Measurements from ENCODE around the gene PRKAB1. TPM values are rescaled to one million over a fixed set of nuclear protein-coding genes. Genes with fewer than 3 reads are reported as not detected.
"Not testable (repeated sequence)": the region's sequence is repeated elsewhere in the genome, so short reads cannot be mapped to it uniquely, and the experiment has no call there.

PRKAB1 gene, protein sequence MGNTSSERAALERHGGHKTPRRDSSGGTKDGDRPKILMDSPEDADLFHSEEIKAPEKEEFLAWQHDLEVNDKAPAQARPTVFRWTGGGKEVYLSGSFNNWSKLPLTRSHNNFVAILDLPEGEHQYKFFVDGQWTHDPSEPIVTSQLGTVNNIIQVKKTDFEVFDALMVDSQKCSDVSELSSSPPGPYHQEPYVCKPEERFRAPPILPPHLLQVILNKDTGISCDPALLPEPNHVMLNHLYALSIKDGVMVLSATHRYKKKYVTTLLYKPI
- total RNA-seq (2014; rRNA removed; shearing (Covaris generic)): 11.6 and 13.8 TPM in 2 replicates
- 16.7 and 18.0 TPM in 2 replicates for polyA plus RNA-seq (2015; cell fraction: cytosol; rRNA removed)
- 41.7 and 51.8 TPM in 2 replicates for polyA plus RNA-seq (2015; cell fraction: nucleus; rRNA removed)

DNA sequence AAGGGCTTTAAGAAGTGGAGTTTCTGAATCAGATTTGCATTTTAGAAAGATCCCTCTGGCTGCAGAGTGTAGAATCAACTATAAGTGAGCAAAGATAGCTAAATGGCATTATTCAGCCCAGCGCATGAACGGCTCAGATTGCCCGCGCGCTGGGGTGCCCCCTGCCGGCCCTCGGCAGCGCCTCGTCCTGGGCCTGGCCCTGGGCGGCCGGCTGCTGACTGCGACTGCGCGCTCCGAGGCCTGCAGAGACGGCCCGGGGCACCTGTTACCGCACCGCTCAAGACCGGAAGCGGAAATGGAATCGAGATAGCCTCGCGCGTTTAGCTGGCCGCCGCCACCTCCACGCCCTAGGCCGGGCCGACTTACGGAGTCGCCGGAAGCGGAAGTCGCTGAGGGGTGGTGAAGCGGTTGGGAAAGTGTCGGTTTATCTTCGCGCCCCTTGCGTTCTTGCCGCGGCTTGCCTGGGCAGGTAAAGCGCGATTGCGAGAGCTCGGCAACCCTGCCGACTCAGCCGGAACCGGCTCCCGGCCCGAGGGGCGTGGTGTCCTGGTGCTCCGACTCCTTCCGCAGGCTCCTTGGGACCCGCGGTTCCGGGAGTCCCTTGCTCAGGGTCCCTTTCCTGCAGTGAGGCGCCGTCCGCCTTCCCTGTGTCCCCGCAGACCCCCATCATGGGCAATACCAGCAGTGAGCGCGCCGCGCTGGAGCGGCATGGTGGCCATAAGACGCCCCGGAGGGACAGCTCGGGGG is at the start of gene PRKAB1:
Gene PRKAB1 (plus strand): TSS at position 557 of the 747 bp plus-strand sequence. CDS start 112 bp downstream, at position 669.
- DNase-seq (ENCODE audit: low read depth): peak; percentile 96

DNA sequence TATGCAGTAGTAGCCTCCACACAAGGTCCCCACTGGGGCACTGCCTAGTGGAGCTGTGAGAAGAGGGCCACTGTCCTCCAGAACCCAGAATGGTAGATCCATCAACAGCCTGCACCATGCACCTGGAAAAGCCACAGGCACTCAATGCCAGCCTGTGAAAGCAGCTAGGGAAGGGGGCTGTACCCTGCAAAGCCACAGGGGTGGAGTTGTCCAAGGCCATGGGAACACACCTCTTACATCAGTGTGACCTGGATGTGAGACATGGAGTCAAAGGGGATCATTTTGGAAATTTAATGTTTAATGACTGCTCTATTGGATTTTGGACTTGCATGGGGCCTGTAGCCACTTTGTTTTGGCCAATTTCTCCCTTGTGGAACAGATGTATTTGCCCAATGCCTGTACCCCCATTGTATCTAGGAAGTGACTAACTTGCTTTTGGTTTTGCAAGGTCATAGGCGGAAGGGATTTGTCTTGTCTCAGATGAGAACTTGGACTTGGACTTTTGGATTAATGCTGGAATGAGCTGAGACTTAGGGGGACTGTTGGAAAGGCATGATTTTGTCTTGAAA is 49.5 kb upstream of the PRKAB1 start:
- not testable (repeated sequence) for DNase-seq (ENCODE audit: low read depth)

DNA sequence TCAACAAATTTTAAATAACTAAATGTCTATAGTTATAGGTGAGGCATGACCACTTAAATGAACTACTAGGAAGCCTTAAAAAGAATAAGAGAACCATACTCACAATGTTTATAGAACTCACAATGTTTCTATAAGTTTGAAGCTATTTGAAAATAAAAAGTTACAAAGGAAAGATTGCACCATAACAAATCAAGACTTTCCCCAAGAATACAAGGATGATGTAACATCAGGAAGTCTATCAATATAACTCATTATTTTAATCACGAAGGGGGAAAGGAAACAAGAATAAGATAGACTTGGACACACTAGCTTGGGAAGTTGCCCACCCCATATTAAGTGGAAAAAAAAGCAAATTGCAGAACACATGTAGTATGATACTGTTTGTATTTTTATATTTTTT is 47.4 kb upstream of the PRKAB1 start:
- no peak for DNase-seq (ENCODE audit: low read depth)

DNA sequence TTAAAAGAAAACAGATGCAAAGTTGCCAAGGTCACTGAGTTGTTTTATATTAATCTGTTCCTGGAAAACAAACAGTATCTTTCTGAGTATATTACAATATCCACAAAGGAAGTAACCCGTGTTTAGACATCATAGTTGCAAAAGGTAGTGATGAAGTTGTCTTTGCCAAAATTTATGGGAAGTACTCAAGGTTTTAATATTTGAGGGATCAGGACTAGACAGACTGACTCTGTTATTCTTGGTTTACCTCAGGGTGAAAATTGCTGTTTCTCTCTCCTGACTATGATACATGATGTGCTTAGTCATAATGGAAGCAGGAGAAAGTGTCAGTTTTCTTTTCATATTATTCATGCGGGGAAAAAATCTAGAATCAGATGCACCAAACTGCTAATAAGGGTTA is 46.1 kb upstream of the PRKAB1 start:
- no peak for DNase-seq (ENCODE audit: low read depth)

DNA sequence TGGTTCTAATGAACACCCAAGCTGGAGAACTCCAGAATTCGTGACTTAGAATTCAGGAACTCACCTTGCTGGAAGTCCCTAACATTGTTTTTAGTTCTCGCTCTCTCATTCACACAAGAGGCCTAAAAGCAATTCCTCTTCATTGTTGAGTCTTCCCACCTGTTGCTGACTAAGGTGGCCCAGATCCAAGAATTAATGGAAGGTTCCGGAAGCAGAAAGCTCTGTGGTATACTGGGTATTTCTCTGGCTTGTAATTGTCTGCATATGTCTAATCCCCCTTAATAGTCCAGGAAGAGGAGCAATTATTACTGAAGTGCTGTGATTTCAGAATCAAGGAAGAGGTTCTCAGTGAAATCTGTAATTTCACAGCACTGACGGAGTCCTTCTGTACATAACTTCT is 43.0 kb upstream of the PRKAB1 start:
- no peak for DNase-seq (ENCODE audit: low read depth)

DNA sequence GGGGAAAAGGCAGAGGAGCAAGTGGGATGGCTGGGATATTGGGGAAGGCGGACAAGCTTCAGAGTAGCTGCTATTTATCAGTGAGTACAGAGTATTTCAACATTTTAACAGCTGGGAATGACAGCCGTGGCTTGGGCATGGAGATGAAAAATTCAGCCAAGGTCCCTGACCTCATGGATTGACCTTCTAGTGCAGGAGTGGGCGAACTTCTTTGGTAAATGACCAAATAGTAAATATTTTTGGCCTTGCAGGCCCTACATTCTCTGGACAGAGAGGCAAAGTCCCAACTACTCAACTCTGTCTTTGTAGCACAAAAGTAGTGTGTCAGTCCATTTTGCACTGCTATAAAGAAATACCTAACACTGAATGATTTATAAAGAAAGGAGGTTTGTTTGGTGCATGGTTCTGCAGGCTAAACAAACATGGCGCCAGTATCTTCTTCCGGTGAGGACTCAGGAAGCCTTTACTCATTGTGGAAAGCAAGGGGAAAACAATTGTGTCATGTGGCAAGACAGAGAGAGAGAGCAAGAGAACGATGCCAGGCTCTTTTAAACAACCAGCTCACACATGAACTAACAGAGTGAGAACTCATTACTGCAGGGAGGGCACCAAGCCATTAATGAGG is 40.8 kb upstream of the PRKAB1 start:
- DNase-seq (ENCODE audit: low read depth): no peak

DNA sequence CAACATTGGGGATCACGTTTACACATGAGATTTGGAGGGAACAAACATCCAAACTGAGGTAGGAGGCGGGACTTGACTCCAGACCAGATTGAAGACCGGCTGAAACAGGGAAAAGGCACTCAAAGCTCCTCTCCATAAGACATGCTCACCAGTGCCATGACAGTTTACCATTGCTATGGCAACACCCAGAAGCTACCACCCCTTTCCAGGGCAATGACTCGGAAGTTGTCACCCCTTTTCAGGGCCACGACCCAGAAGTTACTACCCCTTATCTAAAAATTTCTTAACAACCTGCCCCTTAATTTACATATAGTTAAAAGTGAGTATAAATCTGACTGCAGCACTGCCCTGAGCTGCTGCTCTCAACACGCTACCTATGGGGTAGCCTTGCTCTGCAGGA is 40.2 kb upstream of the PRKAB1 start:
- no peak for DNase-seq (ENCODE audit: low read depth)

DNA sequence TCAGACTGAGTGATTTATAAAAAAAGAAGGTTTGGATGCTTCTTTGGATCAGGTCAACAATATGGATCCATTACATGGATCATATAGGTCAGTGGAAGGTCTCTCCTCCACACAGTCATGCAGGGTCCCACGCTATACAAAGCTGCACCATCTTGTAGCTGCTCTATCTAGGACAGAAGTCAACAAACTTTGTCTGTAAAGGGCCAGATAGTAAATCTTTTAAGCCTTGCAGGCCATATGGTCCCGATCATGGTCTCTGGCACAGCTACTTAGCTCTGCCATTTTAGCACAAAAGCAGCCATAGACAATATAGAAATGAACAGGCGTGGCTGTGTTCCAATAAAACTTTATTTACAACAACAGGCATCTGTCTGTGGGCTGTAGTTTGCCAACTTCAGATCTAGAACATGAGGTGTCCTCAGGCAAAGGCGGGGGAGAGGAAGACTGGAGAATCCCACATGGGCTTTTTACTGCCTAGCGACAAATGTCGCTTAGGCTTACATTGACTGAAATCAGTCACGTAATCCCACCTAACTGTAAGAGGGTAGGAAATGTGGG is 37.6 kb upstream of the PRKAB1 start:
- no peak for DNase-seq (ENCODE audit: low read depth)

DNA sequence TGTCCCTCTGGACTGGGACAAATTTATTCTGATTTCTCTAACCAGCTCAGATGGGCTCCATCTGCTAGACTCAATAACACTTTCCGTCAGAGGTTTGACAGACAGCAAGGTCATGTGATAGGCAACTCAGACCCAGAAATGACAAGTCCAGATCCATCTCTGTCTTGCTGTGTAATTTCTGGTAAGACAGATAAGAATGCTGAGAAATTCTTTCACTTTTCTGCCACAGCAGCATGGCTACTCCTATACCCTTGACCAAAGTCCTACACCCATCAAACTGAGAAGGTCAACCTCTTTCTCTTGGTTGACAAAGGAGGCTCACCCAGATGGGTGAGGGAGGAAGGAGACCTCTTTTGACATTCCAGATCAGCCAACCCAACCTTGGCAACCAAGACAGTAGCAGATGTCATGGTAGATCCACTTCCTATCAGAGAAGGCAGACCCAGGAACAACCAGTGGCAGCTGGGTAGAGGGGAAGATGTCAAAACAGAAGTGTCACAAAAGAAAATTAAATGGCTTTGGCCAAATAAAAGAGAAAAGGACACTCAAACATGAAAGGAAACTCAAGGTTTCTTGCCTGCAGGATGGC is 36.9 kb upstream of the PRKAB1 start:
- DNase-seq (ENCODE audit: low read depth): no peak

DNA sequence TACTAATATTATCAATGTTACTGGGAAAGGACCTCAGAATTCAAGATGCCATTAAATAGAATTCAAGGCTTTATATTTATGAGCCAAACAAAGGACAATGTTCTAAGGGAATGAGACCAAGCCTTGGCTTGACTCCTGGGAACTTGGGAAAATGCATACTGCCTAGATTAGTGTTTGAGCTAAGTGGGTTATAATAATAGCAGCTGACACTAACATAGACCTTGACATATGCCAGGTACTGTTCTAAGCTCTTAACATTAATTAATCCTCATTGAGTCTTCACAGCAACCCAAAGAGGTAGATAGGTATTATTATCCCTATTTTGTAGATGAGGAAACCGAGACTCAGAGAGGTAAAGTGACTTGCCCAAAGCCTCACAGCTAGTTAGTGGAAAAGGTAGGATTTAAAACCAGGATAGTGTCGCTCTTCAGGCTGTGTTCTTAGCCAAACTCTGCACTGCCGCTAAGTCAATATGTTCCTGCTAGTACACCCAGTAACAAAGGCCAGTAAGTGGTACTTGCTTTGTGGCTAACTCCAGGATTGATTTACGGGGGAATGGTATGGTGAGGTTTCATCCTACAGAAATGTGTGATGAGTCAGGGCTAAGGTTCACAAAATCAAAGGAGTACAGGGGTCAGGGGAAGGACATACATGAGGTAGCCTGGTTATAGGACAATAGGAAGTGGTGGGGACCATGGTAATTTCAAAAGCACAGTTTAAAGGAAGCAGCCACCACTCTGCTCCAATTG is 35.8 kb upstream of the PRKAB1 start:
- DNase-seq (ENCODE audit: low read depth): peak; percentile 70

DNA sequence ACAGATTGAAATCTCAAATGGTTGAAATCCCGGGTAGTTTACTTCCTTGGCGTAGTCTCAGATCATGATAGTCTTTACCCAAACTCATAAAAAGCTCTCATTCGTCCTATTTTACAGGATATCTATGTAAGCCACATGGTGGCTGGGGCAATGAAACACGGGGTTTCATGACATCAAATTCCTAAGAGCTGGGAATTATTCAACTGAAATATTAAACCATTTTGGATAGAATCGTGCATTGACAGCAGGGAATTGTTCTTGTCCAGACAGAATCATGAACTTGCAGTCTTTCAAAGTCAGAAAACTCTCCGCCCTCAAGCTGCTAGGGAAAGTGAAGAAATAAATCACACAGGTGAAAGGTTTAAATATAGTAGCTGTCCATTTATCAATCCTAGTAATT is 33.2 kb upstream of the PRKAB1 start:
- DNase-seq (ENCODE audit: low read depth): no peak

DNA sequence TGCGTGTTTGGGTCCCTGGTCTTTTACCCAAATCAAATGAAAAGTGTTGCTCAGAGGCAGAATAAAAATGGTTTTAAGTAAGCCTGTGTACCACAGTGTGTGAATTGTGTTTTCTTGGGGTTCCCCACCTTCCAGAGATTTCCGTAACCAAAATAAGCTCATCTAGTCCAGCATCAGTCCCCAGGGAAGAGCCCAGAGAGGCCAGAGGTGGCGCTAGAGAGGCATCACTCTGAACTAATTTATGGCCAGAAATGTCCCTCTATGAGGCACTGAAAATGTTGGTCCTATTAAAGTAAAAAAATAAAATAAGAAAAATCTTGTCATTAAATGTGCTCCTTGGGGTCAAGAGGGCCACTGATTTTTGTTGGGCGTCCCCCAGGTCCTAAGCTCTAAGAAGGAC is 24.9 kb upstream of the PRKAB1 start:
- no peak for DNase-seq (ENCODE audit: low read depth)

DNA sequence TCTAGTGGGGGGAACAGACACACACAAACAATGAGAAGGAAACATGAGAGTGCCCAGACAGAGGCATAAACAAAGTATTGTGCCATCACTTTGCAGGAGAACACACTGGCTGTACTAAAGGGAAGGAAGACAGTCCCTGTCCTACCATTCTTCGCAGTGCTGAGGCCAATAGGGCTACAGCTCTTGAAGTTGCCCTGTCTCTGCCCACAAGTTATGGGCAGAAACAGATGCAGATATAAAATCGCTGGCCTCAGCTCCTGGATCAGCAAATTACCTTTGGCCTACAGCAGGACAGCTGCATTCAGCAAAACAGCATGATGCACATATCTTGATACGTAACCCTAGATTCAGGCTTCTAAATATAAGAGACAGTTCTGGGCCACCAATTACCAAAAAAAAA is 23.0 kb upstream of the PRKAB1 start:
- no peak for DNase-seq (ENCODE audit: low read depth)

DNA sequence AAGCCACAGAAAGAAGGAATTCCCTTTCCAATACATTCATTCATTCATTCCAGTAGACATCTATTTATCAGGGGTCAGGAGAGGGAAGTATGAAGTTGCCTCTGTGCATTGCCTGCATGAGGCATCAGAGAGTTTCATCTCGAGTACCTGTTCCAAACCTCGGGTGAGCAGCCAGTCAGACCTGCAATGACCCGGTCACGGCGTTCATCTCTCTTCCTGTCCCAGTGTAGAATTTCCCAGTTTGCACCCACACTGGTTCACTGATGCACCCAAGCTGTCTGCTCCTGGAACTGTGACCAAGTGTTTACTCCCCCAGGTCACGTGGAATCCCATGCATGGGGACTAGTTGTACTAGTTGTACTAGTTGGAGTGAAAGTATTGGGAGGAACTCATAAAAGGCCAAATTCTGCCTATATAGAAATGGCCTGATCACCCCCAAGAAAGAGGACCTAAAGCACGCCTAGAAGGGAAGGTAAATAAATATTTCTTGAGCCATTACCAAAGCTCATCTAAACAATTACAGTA is 22.3 kb upstream of the PRKAB1 start:
- no peak for DNase-seq (ENCODE audit: low read depth)

DNA sequence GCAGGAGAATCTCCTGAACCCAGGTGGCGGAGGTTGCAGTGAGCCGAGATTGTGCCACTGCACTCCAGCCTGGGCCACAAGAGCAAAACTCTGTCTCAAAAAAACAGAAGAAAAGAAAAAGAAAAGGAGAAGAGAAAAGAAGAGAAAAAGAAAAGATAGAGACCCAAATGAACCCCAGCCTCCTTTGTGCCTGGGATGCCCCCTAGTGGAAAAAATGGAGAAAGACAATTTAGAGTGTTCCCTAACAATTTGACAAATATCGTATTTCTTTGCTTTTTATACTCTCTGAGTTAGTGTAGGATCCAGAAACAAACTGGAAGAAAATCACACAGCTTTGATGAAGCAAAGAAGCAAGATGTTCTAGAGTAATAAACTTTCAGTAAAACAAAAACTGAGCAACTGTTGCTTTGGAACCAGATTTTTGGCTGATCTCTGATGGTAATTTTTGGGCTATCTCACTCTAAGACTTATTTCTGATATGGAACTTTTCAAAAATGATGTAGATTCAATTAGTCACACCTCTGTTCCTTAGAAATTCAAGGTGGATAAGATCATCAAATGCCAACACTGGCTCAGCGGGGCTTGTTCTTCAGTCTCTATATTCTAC is 18.6 kb upstream of the PRKAB1 start:
- DNase-seq (ENCODE audit: low read depth): peak; percentile 15

DNA sequence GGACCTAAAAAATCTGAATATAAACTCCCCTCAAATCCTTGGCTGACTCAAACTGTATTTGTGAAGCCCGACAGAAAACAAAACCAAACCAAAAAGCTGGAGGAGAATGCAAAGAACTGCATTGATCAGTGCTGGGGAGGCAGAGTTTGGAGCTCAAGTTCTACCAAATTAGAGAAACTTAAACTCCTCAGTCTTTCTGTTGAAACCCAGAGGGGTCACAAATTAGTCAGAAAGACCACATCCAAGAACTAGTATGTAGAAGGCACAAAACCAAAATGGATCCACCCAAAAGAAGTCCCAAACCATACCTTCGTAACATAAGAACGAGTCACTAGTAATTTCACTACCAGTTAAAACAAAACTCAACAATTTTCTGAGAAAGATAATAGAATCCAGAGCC is 15.3 kb upstream of the PRKAB1 start:
- no peak for DNase-seq (ENCODE audit: low read depth)

DNA sequence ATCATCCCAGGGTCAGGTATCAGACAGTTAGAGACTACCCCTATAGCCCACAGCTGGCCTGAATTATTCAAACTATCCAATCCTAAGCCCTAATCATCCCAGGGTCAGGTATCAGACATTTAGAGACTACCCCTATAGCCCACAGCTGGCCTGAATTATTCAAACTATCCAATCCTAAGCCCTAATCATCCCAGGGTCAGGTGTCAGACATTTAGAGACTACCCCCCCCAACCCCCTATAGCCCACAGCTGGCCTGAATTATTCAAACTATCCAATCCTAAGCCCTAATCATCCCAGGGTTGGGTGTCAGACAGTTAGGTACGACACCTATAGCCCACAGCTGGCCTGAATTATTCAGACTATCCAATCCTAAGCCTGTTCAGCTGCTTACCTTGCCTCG is 10.9 kb upstream of the PRKAB1 start:
- DNase-seq (ENCODE audit: low read depth): not testable (repeated sequence)

DNA sequence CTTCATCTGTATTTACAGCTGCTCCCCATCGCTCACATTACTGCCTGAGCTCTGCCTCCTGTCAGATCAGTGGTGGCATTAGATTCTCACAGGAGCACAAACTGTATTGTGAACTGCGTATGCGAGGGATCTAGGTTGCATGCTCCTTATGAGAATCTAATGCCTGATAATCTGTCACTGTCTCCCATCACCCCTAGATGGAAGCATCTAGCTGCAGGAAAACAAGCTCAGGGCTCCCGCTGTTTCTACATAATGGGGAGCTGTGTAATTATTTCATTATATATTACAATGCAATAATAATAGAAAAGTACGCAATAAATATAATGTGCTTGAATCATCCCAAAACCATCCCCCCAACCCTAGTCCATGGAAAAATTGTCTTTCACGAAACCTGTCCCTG is 9.8 kb upstream of the PRKAB1 start:
- not testable (repeated sequence) for DNase-seq (ENCODE audit: low read depth)

DNA sequence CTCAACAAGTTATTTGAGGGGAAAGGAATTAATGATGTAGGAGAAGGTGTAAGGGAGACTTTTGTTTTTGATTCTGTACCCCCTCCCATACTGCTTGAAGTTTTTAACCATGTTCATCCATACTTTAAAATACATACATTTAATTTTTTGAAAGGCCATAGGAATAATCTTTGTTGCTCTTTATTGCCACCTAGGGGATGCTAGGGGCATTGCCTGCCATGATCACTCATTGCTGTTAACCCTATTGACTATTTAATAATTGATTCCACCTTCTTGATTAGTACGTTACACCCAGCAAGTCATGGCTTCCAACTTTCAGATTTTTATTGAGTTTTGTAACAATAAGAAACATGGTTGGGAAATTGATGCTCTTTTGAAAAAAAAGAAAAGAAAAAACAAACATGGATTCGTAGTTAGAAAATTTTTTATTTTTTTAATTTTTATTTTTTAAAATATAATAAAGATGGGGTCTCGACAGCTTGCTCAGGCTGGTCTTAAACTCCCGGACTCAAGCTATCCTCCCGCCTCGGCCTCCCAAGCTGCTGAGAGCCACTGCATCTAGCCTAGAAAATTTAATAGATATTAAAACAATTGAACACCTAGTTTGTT is 8.5 kb upstream of the PRKAB1 start:
- no peak for DNase-seq (ENCODE audit: low read depth)

All from HT1080 (cell line).